ENCODE data around the gene NDUFV1.
A peak's percentile ranks its signal among the peaks of the same experiment; 100 is the strongest.

Gene NDUFV1

GRCh38 chr11:67576735-67577475 is 29.8 kb upstream of the NDUFV1 start:
- H3K27ac ChIP-seq (ENCODE audit: low read length), result no peak overlapping the region
- H3K4me3 ChIP-seq (ENCODE audit: low read length), result no peak overlapping the region
- peaks cover 15% of the 10 kb centered on the region for H3K4me1 ChIP-seq (ENCODE audit: control insufficient read depth, low read depth, low read length)
- no peaks in the 10 kb centered on the region for H3K36me3 ChIP-seq (ENCODE audit: control insufficient read depth, low read depth, low read length)
- H3K27me3 ChIP-seq (ENCODE audit: control insufficient read depth, insufficient read depth, low read length), result peaks cover 4% of the 10 kb centered on the region
- no peak overlapping the region for H3K9ac ChIP-seq (ENCODE audit: low read length)
- H3K9me3 ChIP-seq (ENCODE audit: control insufficient read depth, low read depth, low read length), result no peaks in the 10 kb centered on the region

GRCh38 chr11:67577951-67578350 is 28.8 kb upstream of the NDUFV1 start:
- Histone ChIP-seq H3K36me3 (ENCODE audit: control insufficient read depth, low read depth, low read length) (no peaks in the 10 kb centered on the region), H3K4me1 (ENCODE audit: control insufficient read depth, low read depth, low read length) (peaks cover 24% of the 10 kb centered on the region), H3K9ac (ENCODE audit: low read length) (no peak overlapping the region), H3K9me3 (ENCODE audit: control insufficient read depth, low read depth, low read length) (no peaks in the 10 kb centered on the region), H3K4me3 (ENCODE audit: low read length) (no peak overlapping the region), H3K27ac (ENCODE audit: low read length) (no peak overlapping the region), H3K27me3 (ENCODE audit: control insufficient read depth, insufficient read depth, low read length) (peaks cover 4% of the 10 kb centered on the region)

GRCh38 chr11:67581469-67581868 is 25.3 kb upstream of the NDUFV1 start:
- H3K36me3 ChIP-seq (ENCODE audit: control insufficient read depth, low read depth, low read length), result peaks cover 21% of the 10 kb centered on the region
- peaks cover 32% of the 10 kb centered on the region for H3K4me1 ChIP-seq (ENCODE audit: control insufficient read depth, low read depth, low read length)
- no peaks in the 10 kb centered on the region for H3K9me3 ChIP-seq (ENCODE audit: control insufficient read depth, low read depth, low read length)
- H3K9ac ChIP-seq (ENCODE audit: low read length), result no peak overlapping the region
- H3K4me3 ChIP-seq (ENCODE audit: low read length), result peak overlapping the region; percentile 37
- peaks cover 4% of the 10 kb centered on the region for H3K27me3 ChIP-seq (ENCODE audit: control insufficient read depth, insufficient read depth, low read length)
- H3K27ac ChIP-seq (ENCODE audit: low read length), result peak overlapping the region; percentile 21

GRCh38 chr11:67582011-67582410 is 24.7 kb upstream of the NDUFV1 start:
- H3K4me1 ChIP-seq (ENCODE audit: control insufficient read depth, low read depth, low read length), result peaks cover 32% of the 10 kb centered on the region
- peaks cover 4% of the 10 kb centered on the region for H3K27me3 ChIP-seq (ENCODE audit: control insufficient read depth, insufficient read depth, low read length)
- H3K27ac ChIP-seq (ENCODE audit: low read length), result no peak overlapping the region
- peaks cover 25% of the 10 kb centered on the region for H3K36me3 ChIP-seq (ENCODE audit: control insufficient read depth, low read depth, low read length)
- peak overlapping the region; percentile 88 for H3K4me3 ChIP-seq (ENCODE audit: low read length)
- H3K9me3 ChIP-seq (ENCODE audit: control insufficient read depth, low read depth, low read length), result no peaks in the 10 kb centered on the region
- H3K9ac ChIP-seq (ENCODE audit: low read length), result no peak overlapping the region

GRCh38 chr11:67583247-67584204 is 23.2 kb upstream of the NDUFV1 start, which contains the start of gene GSTP1:
Gene GSTP1, plus strand, starts transcription at chr11:67583812. Its CDS starts 32 bp downstream, at chr11:67583844.
- Histone ChIP-seq H3K4me1 (ENCODE audit: control insufficient read depth, low read depth, low read length) (peaks cover 32% of the 10 kb centered on the region), H3K9ac (ENCODE audit: low read length) (peak within 1 kb of the TSS; percentile 91), H3K27ac (ENCODE audit: low read length) (peak within 1 kb of the TSS; percentile 91)

GRCh38 chr11:67584205-67584880 is 22.4 kb upstream of the NDUFV1 start:
- peak overlapping the region; percentile 91 for H3K9ac ChIP-seq (ENCODE audit: low read length)
- H3K9me3 ChIP-seq (ENCODE audit: control insufficient read depth, low read depth, low read length), result no peaks in the 10 kb centered on the region
- peaks cover 29% of the 10 kb centered on the region for H3K36me3 ChIP-seq (ENCODE audit: control insufficient read depth, low read depth, low read length)
- H3K4me3 ChIP-seq (ENCODE audit: low read length), result peak overlapping the region; percentile 88
- H3K27me3 ChIP-seq (ENCODE audit: control insufficient read depth, insufficient read depth, low read length), result peaks cover 4% of the 10 kb centered on the region
- peak overlapping the region; percentile 91 for H3K27ac ChIP-seq (ENCODE audit: low read length)
- H3K4me1 ChIP-seq (ENCODE audit: control insufficient read depth, low read depth, low read length), result peaks cover 32% of the 10 kb centered on the region

More at GRCh38 chr11:67583247-67584204, 23.2 kb upstream of the NDUFV1 start, which contains the start of gene GSTP1:
- peak within 1 kb of the TSS; percentile 88 for H3K4me3 ChIP-seq (ENCODE audit: low read length)
- H3K9me3 ChIP-seq (ENCODE audit: control insufficient read depth, low read depth, low read length), result no peaks in the 10 kb centered on the region
- peaks cover 29% of the 10 kb centered on the region for H3K36me3 ChIP-seq (ENCODE audit: control insufficient read depth, low read depth, low read length)
- H3K27me3 ChIP-seq (ENCODE audit: control insufficient read depth, insufficient read depth, low read length), result peaks cover 4% of the 10 kb centered on the region

GRCh38 chr11:67584881-67585873 is 21.6 kb upstream of the NDUFV1 start:
- Histone ChIP-seq H3K27me3 (ENCODE audit: control insufficient read depth, insufficient read depth, low read length) (no peaks in the 10 kb centered on the region), H3K27ac (ENCODE audit: low read length) (no peak overlapping the region), H3K4me3 (ENCODE audit: low read length) (peak overlapping the region; percentile 88), H3K36me3 (ENCODE audit: control insufficient read depth, low read depth, low read length) (peaks cover 29% of the 10 kb centered on the region), H3K9me3 (ENCODE audit: control insufficient read depth, low read depth, low read length) (no peaks in the 10 kb centered on the region), H3K9ac (ENCODE audit: low read length) (peak overlapping the region; percentile 91), H3K4me1 (ENCODE audit: control insufficient read depth, low read depth, low read length) (peaks cover 32% of the 10 kb centered on the region)

GRCh38 chr11:67585911-67586310 is 20.8 kb upstream of the NDUFV1 start:
- Histone ChIP-seq H3K4me3 (ENCODE audit: low read length) (no peak overlapping the region), H3K36me3 (ENCODE audit: control insufficient read depth, low read depth, low read length) (peaks cover 29% of the 10 kb centered on the region), H3K27ac (ENCODE audit: low read length) (no peak overlapping the region), H3K9me3 (ENCODE audit: control insufficient read depth, low read depth, low read length) (no peaks in the 10 kb centered on the region), H3K4me1 (ENCODE audit: control insufficient read depth, low read depth, low read length) (peaks cover 27% of the 10 kb centered on the region), H3K27me3 (ENCODE audit: control insufficient read depth, insufficient read depth, low read length) (no peaks in the 10 kb centered on the region), H3K9ac (ENCODE audit: low read length) (no peak overlapping the region)

GRCh38 chr11:67586568-67587250 is 20.0 kb upstream of the NDUFV1 start:
- Histone ChIP-seq H3K4me3 (ENCODE audit: low read length) (no peak overlapping the region), H3K9ac (ENCODE audit: low read length) (no peak overlapping the region), H3K27ac (ENCODE audit: low read length) (no peak overlapping the region), H3K9me3 (ENCODE audit: control insufficient read depth, low read depth, low read length) (no peaks in the 10 kb centered on the region), H3K4me1 (ENCODE audit: control insufficient read depth, low read depth, low read length) (peaks cover 19% of the 10 kb centered on the region), H3K36me3 (ENCODE audit: control insufficient read depth, low read depth, low read length) (peaks cover 29% of the 10 kb centered on the region), H3K27me3 (ENCODE audit: control insufficient read depth, insufficient read depth, low read length) (no peaks in the 10 kb centered on the region)

GRCh38 chr11:67588136-67588503 is 18.6 kb upstream of the NDUFV1 start:
- Histone ChIP-seq H3K4me1 (ENCODE audit: control insufficient read depth, low read depth, low read length) (peaks cover 8% of the 10 kb centered on the region), H3K36me3 (ENCODE audit: control insufficient read depth, low read depth, low read length) (peaks cover 29% of the 10 kb centered on the region), H3K4me3 (ENCODE audit: low read length) (no peak overlapping the region), H3K27ac (ENCODE audit: low read length) (no peak overlapping the region), H3K9ac (ENCODE audit: low read length) (no peak overlapping the region), H3K27me3 (ENCODE audit: control insufficient read depth, insufficient read depth, low read length) (no peaks in the 10 kb centered on the region), H3K9me3 (ENCODE audit: control insufficient read depth, low read depth, low read length) (no peaks in the 10 kb centered on the region)
